GDM1 (cell line): Measurements from ENCODE around the gene SDC1.
A peak's percentile ranks its signal among the peaks of the same experiment; 100 is the strongest.
"Not testable (repeated sequence)": the region's sequence is repeated elsewhere in the genome, so short reads cannot be mapped to it uniquely, and the experiment has no call there.

Experiments
- DNase-seq: peaks from one replicate; lab custom pipeline; 2025; lab: John Stamatoyannopoulos, UW

The SDC1 gene

DNA sequence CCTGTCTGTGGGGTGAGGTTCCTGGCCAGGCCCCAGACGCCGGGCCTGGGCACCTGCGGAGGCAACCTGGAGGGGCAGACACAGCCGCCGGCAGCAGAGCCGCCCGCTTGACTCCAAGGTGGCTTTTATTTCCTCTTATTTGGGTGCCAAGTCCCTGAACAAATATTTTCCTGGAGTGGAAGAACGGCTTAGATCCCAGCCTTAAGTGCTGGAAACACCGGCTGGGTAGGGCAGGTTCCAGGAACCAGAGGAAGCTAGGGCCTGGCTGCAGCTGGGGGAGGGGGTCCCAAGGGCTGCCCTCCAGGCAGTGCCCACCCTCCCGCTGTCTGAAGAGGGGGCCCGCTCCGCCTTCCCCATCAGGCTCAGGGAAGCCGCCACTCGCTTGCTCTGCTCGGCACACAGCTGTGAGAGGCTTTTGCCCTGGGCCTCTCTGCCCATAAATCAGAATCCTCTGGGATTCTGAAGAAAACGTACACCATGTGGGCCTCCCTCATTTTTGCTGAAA lies 28.2 kb downstream of the SDC1 start:
- DNase-seq, result no peak

GRCh38 chr2:20196053-20196656 lies 28.8 kb downstream of the SDC1 start:
- no peak for DNase-seq

DNA sequence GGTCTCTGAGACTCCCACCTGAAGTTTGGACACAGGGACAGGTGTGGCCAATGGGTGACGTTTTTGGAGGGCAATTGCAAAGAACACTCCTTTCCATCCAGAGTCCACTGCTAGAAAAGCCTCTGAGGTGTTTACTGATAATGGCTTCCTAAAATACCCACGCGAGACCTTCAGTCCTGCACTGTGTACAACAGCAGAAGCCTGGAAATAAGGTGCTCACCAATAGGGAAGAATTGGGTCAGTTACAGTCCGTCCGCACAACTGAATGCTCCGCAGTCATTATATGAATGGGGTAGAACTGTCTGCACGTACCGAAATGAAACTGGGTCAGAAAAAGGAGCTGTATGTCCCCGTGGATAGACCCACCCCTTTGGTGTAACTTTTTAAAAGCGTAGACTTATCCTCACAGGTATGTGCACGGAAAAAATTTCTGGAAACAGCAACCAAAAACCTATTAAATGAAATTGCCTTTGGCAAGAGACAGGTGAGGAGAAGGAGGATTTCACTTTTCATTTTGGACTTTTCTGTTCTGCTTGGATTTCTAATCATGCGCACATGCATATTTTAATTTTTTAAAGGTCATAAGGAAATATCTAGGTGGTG lies 29.4 kb downstream of the SDC1 start:
- DNase-seq, result no peak

- not testable (repeated sequence) for DNase-seq
Observed at GRCh38 chr2:20195016-20195411, 29.9 kb downstream of the SDC1 start.

DNA sequence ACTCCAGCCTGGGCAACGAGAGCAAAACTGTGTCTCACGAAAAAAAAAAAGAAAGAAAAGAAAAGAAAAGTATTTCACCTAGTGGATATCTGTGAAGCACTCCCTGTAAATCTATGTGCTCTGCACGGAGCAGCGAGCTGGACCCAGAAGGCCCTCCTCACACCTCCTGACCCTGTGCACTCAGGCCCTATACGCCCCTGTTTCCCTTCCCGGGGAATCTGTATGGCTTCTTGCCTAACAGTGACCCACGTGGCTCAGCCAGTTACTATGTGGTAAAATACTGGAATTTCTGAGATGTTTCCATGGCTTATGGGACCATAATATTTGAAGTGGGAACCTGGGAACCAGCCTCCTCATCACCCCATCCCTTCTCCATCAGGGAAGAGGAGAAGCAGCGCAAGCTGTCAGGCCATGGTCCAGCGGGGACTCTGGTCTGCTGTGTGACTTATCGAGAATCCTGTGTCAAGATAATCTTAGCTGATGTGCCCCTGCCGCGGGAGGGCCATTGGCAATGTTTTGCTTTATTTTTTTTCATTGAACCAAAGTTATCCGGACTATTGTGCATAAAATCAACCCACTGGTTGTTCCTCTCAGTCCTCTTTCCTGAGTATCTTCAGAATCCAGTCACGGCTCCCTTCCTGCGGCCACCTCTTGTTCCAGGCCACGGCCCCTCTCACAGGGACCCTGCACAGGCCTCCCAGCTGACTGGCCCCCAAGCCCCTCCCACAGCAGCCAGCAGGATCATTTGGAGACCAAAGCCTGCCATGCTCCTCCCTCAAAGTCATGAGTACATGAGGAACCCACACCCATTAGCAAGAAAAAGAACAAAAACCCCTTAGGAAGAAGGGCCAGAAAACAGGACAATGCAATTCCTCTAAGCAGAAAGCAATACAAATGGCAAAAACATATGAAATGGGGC lies 30.6 kb downstream of the SDC1 start:
- no peak for DNase-seq

DNA sequence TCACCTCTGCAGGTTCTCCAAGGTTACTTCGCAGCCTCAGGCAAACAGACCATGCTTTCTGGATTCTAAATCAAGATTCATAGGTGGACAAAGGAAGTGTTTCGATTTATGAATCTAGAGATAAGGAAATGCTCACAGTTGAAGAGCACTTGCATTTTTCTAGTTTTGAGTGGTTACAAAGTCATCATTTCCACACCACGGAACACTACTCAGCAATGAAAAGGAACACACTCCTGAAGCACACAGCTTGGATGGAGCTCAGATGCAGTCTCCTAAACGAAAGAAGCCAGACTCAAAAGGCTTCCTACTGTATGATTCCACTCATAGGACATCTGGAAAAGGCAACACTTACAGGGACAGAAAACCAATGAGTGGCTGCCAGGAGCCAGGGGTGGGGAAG lies 31.7 kb downstream of the SDC1 start:
- DNase-seq, result no peak

DNA sequence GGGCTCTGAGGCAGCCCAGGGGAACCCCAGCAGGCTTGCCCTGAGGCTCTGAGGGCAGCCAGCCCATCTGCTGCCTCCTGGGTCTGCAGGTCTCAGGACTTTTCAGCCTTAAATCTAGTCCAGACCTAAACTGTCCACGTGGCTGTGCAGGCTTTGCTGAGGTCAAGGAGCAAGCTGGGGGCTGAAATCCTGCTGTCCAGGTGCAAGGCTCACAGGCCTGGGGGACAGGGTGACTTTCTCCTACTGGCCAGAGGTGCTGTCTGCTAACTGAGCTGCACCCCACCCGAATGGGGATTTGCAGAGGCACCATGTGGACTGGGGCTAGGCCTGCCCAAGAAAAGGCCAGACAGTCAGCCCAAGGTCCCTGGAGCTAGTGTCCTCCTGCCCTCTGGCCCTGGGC lies 32.1 kb downstream of the SDC1 start:
- no peak for DNase-seq

DNA sequence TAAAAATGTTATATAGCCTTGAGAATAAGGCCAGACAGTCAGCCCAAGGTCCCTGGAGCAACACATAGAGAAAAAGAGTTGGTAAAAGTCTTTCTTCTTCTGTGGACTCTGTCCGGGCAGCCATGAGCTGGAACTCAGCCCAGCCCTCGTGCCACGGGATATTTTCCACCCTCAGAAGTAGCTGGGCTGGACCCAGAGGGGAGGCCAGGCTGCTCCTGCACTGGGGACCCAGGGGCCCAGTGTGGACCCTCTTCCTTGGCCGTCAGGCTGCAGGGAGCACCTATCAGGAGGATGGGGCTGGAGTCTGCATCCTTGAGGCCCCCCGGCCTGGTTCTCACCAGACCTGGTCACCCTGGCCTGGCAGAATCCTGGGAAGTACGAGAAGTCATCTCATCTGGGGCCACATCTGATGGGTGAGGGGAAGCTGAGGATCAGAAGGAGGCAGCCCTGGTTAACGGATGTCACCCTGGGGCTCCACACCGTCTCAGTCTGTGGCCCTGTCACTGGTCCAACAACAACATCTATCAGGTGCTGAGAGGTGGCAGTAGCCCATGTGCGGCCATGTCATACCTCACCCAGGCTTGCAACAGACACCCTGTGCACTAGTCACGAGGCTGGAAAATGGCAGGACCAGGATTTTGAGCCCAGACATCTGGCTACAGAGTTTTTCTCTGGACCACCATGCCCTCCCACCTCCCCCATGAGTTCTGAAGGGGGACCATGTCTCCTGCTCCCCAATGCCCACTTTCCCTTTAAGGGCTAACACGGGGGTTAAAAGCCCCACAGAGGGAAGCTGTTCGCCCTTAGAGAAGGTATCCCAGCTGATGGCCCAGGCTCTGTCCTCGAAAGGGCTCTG lies 33.0 kb downstream of the SDC1 start:
- no peak for DNase-seq

DNA sequence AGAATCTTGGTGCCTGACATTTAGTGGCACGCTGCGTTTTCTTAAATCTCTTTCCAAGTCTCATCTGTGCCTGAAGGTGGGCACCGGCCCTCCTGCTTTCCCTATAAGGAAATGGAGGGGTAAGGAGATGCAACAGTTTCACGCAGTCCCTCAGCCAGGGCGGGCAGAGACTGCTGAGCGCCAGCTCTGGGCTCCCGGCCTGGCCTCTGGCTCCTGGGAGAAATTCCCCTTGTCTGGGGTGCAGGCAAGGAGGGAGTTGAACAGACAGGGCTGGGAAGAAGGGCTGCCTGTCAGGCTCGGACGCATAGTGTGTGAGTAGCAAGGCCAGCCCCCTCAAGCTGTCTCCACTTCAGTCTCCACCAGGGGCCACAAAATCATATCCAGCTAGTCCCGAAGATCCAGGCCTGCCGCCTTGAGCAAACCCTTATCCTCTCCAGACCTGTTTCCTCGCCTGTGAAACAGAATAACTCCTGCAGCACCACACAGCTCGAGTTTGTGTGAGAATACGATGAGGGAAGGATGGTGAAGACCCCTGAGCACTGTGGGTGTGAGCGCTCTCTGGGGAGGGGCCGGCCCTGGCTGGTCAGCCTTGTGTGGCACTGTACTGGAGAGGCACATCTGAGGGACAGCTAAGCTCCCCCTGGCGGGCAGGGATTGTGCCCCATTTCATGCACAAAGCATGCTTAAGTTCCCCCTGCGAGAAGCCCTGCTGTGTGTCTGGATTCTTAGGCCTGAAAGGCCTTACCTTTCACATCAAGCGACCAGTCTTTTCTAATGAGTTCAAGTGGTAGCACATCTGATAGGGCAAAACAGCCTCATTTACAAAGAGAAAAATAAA lies 33.8 kb downstream of the SDC1 start:
- DNase-seq, result no peak

- DNase-seq, result no peak
Observed at GRCh38 chr2:20190170-20190569, 34.8 kb downstream of the SDC1 start.

- DNase-seq, result no peak
Observed at GRCh38 chr2:20189299-20189931, 35.5 kb downstream of the SDC1 start.

GRCh38 chr2:20188851-20189250 lies 36.1 kb downstream of the SDC1 start:
- DNase-seq, result no peak

DNA sequence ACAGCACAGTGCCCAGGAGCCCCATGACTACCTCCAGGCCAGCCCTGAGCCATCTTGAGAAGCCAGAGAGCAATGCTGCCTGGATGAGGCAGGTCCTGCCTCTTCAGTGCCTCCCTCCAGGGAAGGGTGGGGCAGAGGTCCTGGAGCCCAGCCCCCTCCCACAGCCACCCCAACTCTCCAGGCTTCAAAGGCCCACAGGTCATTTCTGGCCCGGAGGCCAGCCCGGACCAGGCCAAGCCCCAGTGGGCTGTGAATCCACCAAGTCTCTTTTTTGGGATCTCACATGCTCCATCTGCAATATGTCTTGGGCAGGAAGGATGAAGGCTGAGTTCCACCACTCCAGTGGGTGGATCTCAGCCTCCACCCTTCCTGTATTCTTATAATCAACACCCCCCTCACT lies 36.7 kb downstream of the SDC1 start:
- no peak for DNase-seq

DNA sequence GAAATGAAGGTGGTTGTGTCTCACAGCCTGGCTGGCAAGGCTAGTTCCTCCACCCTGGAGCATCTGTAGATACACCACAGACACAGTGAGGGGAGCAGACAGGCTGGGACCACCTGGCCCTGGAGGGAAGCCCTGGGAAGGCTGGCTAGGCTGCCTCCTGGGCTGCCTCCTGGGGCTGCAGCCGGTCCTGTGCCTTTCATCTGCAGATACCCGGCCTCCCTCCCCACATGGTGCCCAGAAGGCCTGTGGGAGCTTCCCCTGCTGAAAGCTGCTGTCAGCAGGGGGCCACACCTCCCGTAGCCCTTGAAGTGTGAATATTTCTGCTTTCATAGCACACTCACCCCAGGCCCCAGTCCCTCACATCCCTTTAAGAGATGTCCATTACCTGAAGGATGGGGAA lies 37.6 kb downstream of the SDC1 start:
- DNase-seq, result no peak

- DNase-seq, result no peak
Observed at GRCh38 chr2:20186855-20187187, 38.1 kb downstream of the SDC1 start.

DNA sequence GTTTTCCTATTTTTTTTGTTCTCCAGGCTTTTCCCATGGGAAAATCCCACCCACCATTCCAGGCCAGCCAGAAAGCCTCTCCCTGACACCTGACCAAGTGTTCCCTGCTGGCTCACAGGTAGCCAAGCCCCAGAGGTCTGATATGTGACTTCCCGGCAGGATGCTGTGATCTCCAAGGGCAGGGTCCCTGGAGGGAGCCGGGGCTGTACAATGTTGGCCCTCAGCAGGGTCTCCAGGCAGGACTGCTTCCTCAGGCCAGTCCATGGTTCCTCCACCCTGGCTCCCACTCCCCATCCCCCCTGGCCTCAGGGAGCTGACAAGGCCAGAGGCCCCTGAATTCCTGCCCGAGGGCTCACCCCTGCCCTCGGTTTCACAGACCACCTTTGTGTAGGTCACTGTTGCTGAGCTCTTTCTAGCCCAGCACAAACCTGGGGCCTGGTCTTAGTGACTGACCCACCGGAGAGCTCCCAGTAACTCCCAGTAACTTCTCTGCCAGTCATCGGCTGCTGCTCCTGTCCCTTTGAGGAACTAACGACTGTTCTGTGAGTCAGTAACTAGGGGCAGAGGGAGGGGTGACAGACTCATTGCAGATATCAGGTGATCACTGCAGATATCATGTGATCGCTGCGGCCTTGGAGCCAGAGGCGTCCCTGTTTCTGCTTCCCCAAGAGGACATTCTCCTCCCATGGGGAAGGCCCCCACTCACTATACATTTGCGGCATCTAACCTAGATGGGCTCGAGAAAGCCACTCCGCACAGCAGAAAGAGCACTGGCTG lies 38.7 kb downstream of the SDC1 start:
- DNase-seq, result peak; percentile 63

GRCh38 chr2:20185176-20186022 lies 39.5 kb downstream of the SDC1 start:
- peak; percentile 11 for DNase-seq

- DNase-seq, result no peak
Observed at GRCh38 chr2:20184067-20184938, 40.6 kb downstream of the SDC1 start.
